Stimulated activated CD4-positive, alpha-beta T cell treated with anti-CD3 and anti-CD28 coated beads, Interleukin-2, amount 100 ng/mL, for 48 hours (primary cell): ENCODE measurements around the gene ANKMY1.

Source experiments
- DNase-seq, 2 donors: peaks; one replicate each; pipeline ENCODE4 v3.0.0-alpha.2; 2020

Gene ANKMY1

GRCh38 chr2:240593703-240594451, 36.1 kb upstream of the ANKMY1 start:
- no peak for DNase-seq

GRCh38 chr2:240593026-240593702, 35.4 kb upstream of the ANKMY1 start:
- DNase-seq = no peak

- no peak for DNase-seq
Observed at GRCh38 chr2:240591784-240592183, 34.0 kb upstream of the ANKMY1 start.

GRCh38 chr2:240591226-240591625, 33.4 kb upstream of the ANKMY1 start:
- DNase-seq = no peak

- DNase-seq = no peak
Observed at GRCh38 chr2:240590681-240591111, 32.9 kb upstream of the ANKMY1 start.

- DNase-seq = no peak
Observed at GRCh38 chr2:240589850-240590525, 32.2 kb upstream of the ANKMY1 start.

- no peak for DNase-seq
Observed at GRCh38 chr2:240589375-240589774, 31.6 kb upstream of the ANKMY1 start.

GRCh38 chr2:240588669-240589068, 30.9 kb upstream of the ANKMY1 start:
- DNase-seq = no peak

- no peak for DNase-seq
Observed at GRCh38 chr2:240588006-240588655, 30.3 kb upstream of the ANKMY1 start.

- DNase-seq = peak; percentile 36 to 45
Observed at GRCh38 chr2:240586919-240587800, 29.4 kb upstream of the ANKMY1 start.

GRCh38 chr2:240586198-240586918, 28.6 kb upstream of the ANKMY1 start, which contains the start of gene CAPN10:
CAPN10 (plus strand) TSS chr2:240586734; CDS start chr2:240586912, 178 bp downstream.
- DNase-seq = peak; percentile 94

GRCh38 chr2:240585681-240586197, 28.0 kb upstream of the ANKMY1 start:
- DNase-seq = no peak

GRCh38 chr2:240585101-240585500, 27.3 kb upstream of the ANKMY1 start:
- DNase-seq = no peak

GRCh38 chr2:240584486-240585031, 26.8 kb upstream of the ANKMY1 start:
- no peak for DNase-seq

GRCh38 chr2:240583774-240584173, 26.0 kb upstream of the ANKMY1 start:
- DNase-seq = no peak

GRCh38 chr2:240582781-240583180, 25.0 kb upstream of the ANKMY1 start:
- no peak for DNase-seq

GRCh38 chr2:240581811-240582210, 24.0 kb upstream of the ANKMY1 start:
- DNase-seq = no peak

- DNase-seq = peak; percentile 65 to 66
Observed at GRCh38 chr2:240579771-240580614, 22.2 kb upstream of the ANKMY1 start.

- DNase-seq = no peak
Observed at GRCh38 chr2:240579071-240579762, 21.4 kb upstream of the ANKMY1 start.
